K562 (cell line): ENCODE measurements around the gene OBSL1. TPM values are rescaled to one million over a fixed set of nuclear protein-coding genes. Genes with fewer than 3 reads are reported as not detected.

ENCODE experiments used
- ATAC-seq: fragments of 200-7000 bp; cut with Tn5 transposase; 3 replicates; pipeline ENCODE4 v1.9.1; 2020; ENCODE audit warnings: moderate library complexity
- BruUV-seq: library from RNA; stranded (reverse); fragments of 400-500 nt; replicated peaks from 2 replicates; lab custom pipeline; 2021; lab: Mats Ljungman, UMichigan
- CTCF ChIA-PET: fragments of 300-600 bp; formaldehyde crosslinking; extraction: SDS; loops from one replicate; lab custom pipeline; 2021; ENCODE audit warnings: low intra/inter-chr PET ratio; lab: Yijun Ruan, JAX
- POLR2A ChIA-PET: fragments of 300-600, 350-650 bp; sonication (Branson Sonifier 250); formaldehyde crosslinking; extraction: SDS; loops from one replicate; lab custom pipeline; 2021; ENCODE audit warnings: antibody characterized with exemption, inconsistent platforms; lab: Yijun Ruan, JAX
- DNase-seq, 4 experiments: peaks; one replicate each; pipeline versions ENCODE4 v3.0.0 to v3.0.0-alpha.2; 2011 to 2018; ENCODE audit warnings: low spot score in 3 of 4, mixed read lengths in 3 of 4; ENCODE audit errors: extremely low read depth in 1 of 4
- FAIRE-seq: peaks from 2 replicates; lab custom pipeline; 2011; peaks lifted over from hg19 to GRCh38; lab: Jason Lieb, UNC
- H2AFZ ChIP-seq: 2 replicates; pipeline ENCODE4 v1.6.0; 2011; ENCODE audit warnings: low read depth, low read length, control low read depth, inconsistent platforms
- H3K27ac ChIP-seq: fragments of 200-600 bp; 3 replicates; pipeline ENCODE4 v1.8.0; 2011; ENCODE audit warnings: low read depth, mild to moderate bottlenecking, control low read depth, inconsistent platforms, low read length, moderate library complexity, mixed read lengths; ENCODE audit errors: extremely low read depth
- H3K27me3 ChIP-seq, 2 experiments: fragments of 300-600 bp in 1 of 2; 2 replicates in 1 of 2; 3 replicates in 1 of 2; pipeline versions ENCODE4 v1.6.0 to v1.8.0; 2011; ENCODE audit warnings: inconsistent platforms in 2 of 2, low read length in 2 of 2, mild to moderate bottlenecking in 1 of 2, mixed read lengths in 1 of 2, moderate library complexity in 1 of 2; ENCODE audit not compliant: control insufficient read depth in 2 of 2, insufficient read depth in 2 of 2
- H3K36me3 ChIP-seq: fragments of 300-600 bp; 3 replicates; pipeline ENCODE4 v1.8.0; 2011; ENCODE audit warnings: mild to moderate bottlenecking, low read length, inconsistent platforms; ENCODE audit not compliant: control insufficient read depth, insufficient read depth
- H3K4me1 ChIP-seq, 2 experiments: fragments of 200-600 bp in 1 of 2; replicated peaks in 1 of 2; 2 replicates in 1 of 2; 3 replicates in 1 of 2; pipeline versions ENCODE4 v1.5.1 to v1.8.0; 2011; ENCODE audit warnings: inconsistent platforms in 2 of 2, low read length in 2 of 2, mild to moderate bottlenecking in 1 of 2, mixed read lengths in 1 of 2, moderate library complexity in 1 of 2; ENCODE audit not compliant: control insufficient read depth in 2 of 2, insufficient read depth in 2 of 2
- H3K4me2 ChIP-seq: 2 replicates; pipeline ENCODE4 v1.6.1; 2011; ENCODE audit warnings: low read length, control low read depth, inconsistent platforms, mixed read lengths; ENCODE audit not compliant: insufficient read depth
- H3K4me3 ChIP-seq: fragments of 200-600 bp; sonication (generic), shearing (Covaris generic); 2 replicates; pipeline ENCODE4 v1.5.1; 2016; ENCODE audit warnings: control low read depth, inconsistent platforms
- H3K79me2 ChIP-seq: fragments of 200-600 bp; 3 replicates; pipeline ENCODE4 v1.8.0; 2011; ENCODE audit warnings: low read length, inconsistent platforms; ENCODE audit not compliant: control insufficient read depth, insufficient read depth
- H3K9ac ChIP-seq, 2 experiments: 2 replicates each; pipeline versions ENCODE4 v1.6.0 to v1.6.1; 2011; ENCODE audit warnings: low read depth in 2 of 2, low read length in 2 of 2, control low read depth in 1 of 2, inconsistent platforms in 1 of 2, mild to moderate bottlenecking in 1 of 2, mixed read lengths in 1 of 2; ENCODE audit not compliant: insufficient read depth in 1 of 2
- H3K9me1 ChIP-seq: one replicate; pipeline ENCODE4 v1.6.0; 2011; ENCODE audit warnings: inconsistent platforms, mild to moderate bottlenecking, low read length, moderate library complexity; ENCODE audit not compliant: control insufficient read depth, insufficient read depth
- H3K9me3 ChIP-seq: replicated peaks from 2 replicates; pipeline ENCODE4 v1.5.1; 2011; ENCODE audit warnings: low read depth, low read length, inconsistent platforms; ENCODE audit not compliant: control insufficient read depth, insufficient read depth
- H4K20me1 ChIP-seq: replicated peaks from 2 replicates; pipeline ENCODE4 v1.6.1; 2011; ENCODE audit warnings: low read length, inconsistent platforms, mixed read lengths; ENCODE audit not compliant: control insufficient read depth, insufficient read depth
- CAMTA2 ChIP-seq: fragments of 250-450 bp; sonication (Bioruptor Pico); conservative IDR thresholded peaks from 2 replicates; pipeline ENCODE4 v1.5.1; 2022
- CEBPZ ChIP-seq: fragments of 150-350 bp; IDR thresholded peaks from 2 replicates; pipeline ENCODE4 v1.6.1; 2014; ENCODE audit warnings: low read depth, mild to moderate bottlenecking, low read length, borderline replicate concordance
- CTBP1 ChIP-seq: fragments of 450-650 bp; IDR thresholded peaks from 2 replicates; pipeline ENCODE4 v1.6.1; 2016; ENCODE audit warnings: borderline replicate concordance
- ELF4 ChIP-seq: fragments of 450-650 bp; formaldehyde crosslinking; IDR thresholded peaks from 2 replicates; pipeline ENCODE4 v1.4.0; 2022; ENCODE audit warnings: missing genetic modification characterization
- ETS2 ChIP-seq: IDR thresholded peaks from 2 replicates; pipeline ENCODE4 v1.6.1; 2016; ENCODE audit warnings: borderline replicate concordance, missing genetic modification characterization, mild to moderate bottlenecking, moderate library complexity, missing compliant biosample characterization; ENCODE audit not compliant: poor library complexity, severe bottlenecking
- KLF16 ChIP-seq: IDR thresholded peaks from 2 replicates; pipeline ENCODE4 v1.6.1; 2016; ENCODE audit warnings: antibody characterized with exemption
- MCM2 ChIP-seq: fragments of 450-650 bp; IDR thresholded peaks from 2 replicates; pipeline ENCODE4 v1.6.1; 2017; ENCODE audit warnings: low read depth, mild to moderate bottlenecking
- MEIS2 ChIP-seq: fragments of 450-650 bp; IDR thresholded peaks from 2 replicates; pipeline ENCODE4 v1.6.1; 2014; ENCODE audit warnings: mild to moderate bottlenecking; ENCODE audit not compliant: partially characterized antibody
- PTTG1 ChIP-seq: fragments of 450-650 bp; IDR thresholded peaks from 2 replicates; pipeline ENCODE4 v1.6.1; 2016; ENCODE audit warnings: low read depth, mild to moderate bottlenecking, missing genetic modification characterization, missing compliant biosample characterization
- SIRT6 ChIP-seq: IDR thresholded peaks from one replicate; pipeline ENCODE4 v1.6.1; 2012; ENCODE audit warnings: low read depth, mild to moderate bottlenecking, control low read depth, inconsistent platforms, low read length, moderate library complexity
- SMARCB1 ChIP-seq: IDR thresholded peaks from 2 replicates; pipeline ENCODE4 v1.6.1; 2011; ENCODE audit warnings: improper control_type of control experiment, low read depth; ENCODE audit not compliant: insufficient read length
- TCF7L2 ChIP-seq: fragments of 150-350 bp; IDR thresholded peaks from 2 replicates; pipeline ENCODE4 v1.6.1; 2016; ENCODE audit warnings: low read depth, mild to moderate bottlenecking, low read length, moderate library complexity
- TEAD2 ChIP-seq: fragments of 450-650 bp; IDR thresholded peaks from 2 replicates; pipeline ENCODE4 v1.6.1; 2016; ENCODE audit warnings: missing genetic modification characterization, control low read depth, missing compliant biosample characterization
- THRA ChIP-seq: fragments of 450-650 bp; IDR thresholded peaks from 2 replicates; pipeline ENCODE4 v1.6.1; 2017; ENCODE audit warnings: mild to moderate bottlenecking, moderate library complexity
- ZNF134 ChIP-seq: fragments of 250-450 bp; sonication (Bioruptor Pico); conservative IDR thresholded peaks from 2 replicates; pipeline ENCODE4 v1.4.0; 2020
- ZNF785 ChIP-seq: fragments of 250-450 bp; sonication (Bioruptor Pico); IDR thresholded peaks from 2 replicates; pipeline ENCODE4 v1.4.0; 2020; ENCODE audit warnings: mild to moderate bottlenecking
- WGBS: fragments of 100-300 bp; shearing (Covaris generic); methylation state at CpG from one replicate; pipeline ENCODE4 v1.1.6; 2016; ENCODE audit warnings: low coverage, mixed read lengths; ENCODE audit not compliant: insufficient coverage; ENCODE audit errors: missing lambda C conversion rate; 5-methylcytosine and 5-hydroxymethylcytosine counted together
- in situ Hi-C: fragments of 300-500 bp; cut with MboI; formaldehyde crosslinking; loops from 4 replicates; pipeline ENCODE4 v1.15.0; 2018; ENCODE audit warnings: inconsistent platforms, mixed read lengths
- intact Hi-C: fragments of 100-400 bp; cut with micrococcal nuclease; formaldehyde crosslinking; loops from 2 replicates; pipeline ENCODE4 v1.14.2; 2022
- polyA plus RNA-seq, 8 experiments: library from polyadenylated mRNA; depleted of rRNA in 4 of 8; stranded (reverse) in 5 of 8; unstranded in 3 of 8; fragments of >200 nt; fragmentation: Nextera tagmentation in 2 of 8; fragmentation: Illumina TruSeq in 1 of 8; extraction: Ambion mirVana in 2 of 8; extraction: Trizol in 1 of 8; gene quantifications; 2 replicates each; pipeline versions ENCODE4 v1.2.1 to v1.2.3, GENCODE V29; 2011 to 2014; ENCODE audit warnings: inconsistent platforms in 1 of 8, missing spikeins in 1 of 8
- total RNA-seq, 7 experiments: library from RNA; depleted of rRNA in 6 of 7; stranded (reverse); fragments of >200 nt in 6 of 7; fragmentation: Illumina TruSeq in 2 of 7; extraction: Trizol in 2 of 7; gene quantifications; 2 replicates each; pipeline versions ENCODE4 v1.2.1 to v1.2.3, GENCODE V29; 2011 to 2021; ENCODE audit warnings: low replicate concordance in 1 of 7
- TF ChIP-seq, protein P1 (sequence below): fragments of 450-650 bp; formaldehyde crosslinking; IDR thresholded peaks from 2 replicates; pipeline ENCODE4 v1.4.0; 2020; ENCODE audit warnings: mild to moderate bottlenecking, moderate library complexity

The OBSL1 gene
- total and polyA plus RNA-seq, 9 of the 15 experiments (the other 6 are each of a cell fraction or from before 2014, with no cell fraction given), result 1.2 to 26.6 (median 8.6) TPM

GRCh38 chr2:219605607-219605954 lies 34.2 kb upstream of the OBSL1 start:
- H3K9ac ChIP-seq, result peak overlapping the region in 1 of 2 experiments; percentile 28; a peak in 1 of 4 replicates
- no peak overlapping the region for H3K4me3 ChIP-seq
- no peaks in the 10 kb centered on the region for H3K79me2 ChIP-seq
- 63% methylated on average over 2 of the region's 6 CpGs for WGBS
- H2AFZ ChIP-seq, result no peak overlapping the region
- H3K36me3 ChIP-seq, result peaks cover 7% of the 10 kb centered on the region; the same call in 1 of the 3 replicates
- BruUV-seq, result no TSS peak
- intact Hi-C loops, result no loop called here
- in situ Hi-C loops, result no loop called here
- no peak for DNase-seq
- H3K4me1 ChIP-seq, result peaks cover 0 to 8% of the 10 kb centered on the region in 2 experiments; a peak in 2 of 5 replicates
- no peaks in the 10 kb centered on the region for H4K20me1 ChIP-seq
- no peak for FAIRE-seq
- H3K27ac ChIP-seq, result no peak overlapping the region
- H3K4me2 ChIP-seq, result no peak overlapping the region
- H3K9me1 ChIP-seq, result no peaks in the 10 kb centered on the region
- CTCF ChIA-PET, result no interaction called here
- H3K27me3 ChIP-seq, result no peaks in the 10 kb centered on the region
- H3K9me3 ChIP-seq, result no peaks in the 10 kb centered on the region
- ATAC-seq, result no peak
- TF ChIP-seq TCF7L2 (no peak), TEAD2 (tag) (no peak), PTTG1 (tag) (no peak), THRA (no peak), ZNF134 (CRISPR knock-in tag) (no peak), CEBPZ (no peak), CTBP1 (no peak), MEIS2 (no peak), KLF16 (no peak), ZNF785 (CRISPR knock-in tag) (no peak), CAMTA2 (no peak), ELF4 (CRISPR knock-in tag) (no peak), MCM2 (no peak), SIRT6 (no peak), ETS2 (tag) (no peak), SMARCB1 (no peak)
- TF ChIP-seq, protein P1, sequence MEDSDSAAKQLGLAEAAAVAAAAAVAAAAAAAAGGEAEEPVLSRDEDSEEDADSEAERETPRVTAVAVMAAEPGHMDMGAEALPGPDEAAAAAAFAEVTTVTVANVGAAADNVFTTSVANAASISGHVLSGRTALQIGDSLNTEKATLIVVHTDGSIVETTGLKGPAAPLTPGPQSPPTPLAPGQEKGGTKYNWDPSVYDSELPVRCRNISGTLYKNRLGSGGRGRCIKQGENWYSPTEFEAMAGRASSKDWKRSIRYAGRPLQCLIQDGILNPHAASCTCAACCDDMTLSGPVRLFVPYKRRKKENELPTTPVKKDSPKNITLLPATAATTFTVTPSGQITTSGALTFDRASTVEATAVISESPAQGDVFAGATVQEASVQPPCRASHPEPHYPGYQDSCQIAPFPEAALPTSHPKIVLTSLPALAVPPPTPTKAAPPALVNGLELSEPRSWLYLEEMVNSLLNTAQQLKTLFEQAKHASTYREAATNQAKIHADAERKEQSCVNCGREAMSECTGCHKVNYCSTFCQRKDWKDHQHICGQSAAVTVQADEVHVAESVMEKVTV (CRISPR knock-in tag), result no peak
- POLR2A ChIA-PET, result interaction anchor here (1.1 to 1.3 kb wide), 2 partner anchors 9 to 10 kb away, joined by 3 to 5 read pairs; no protein-coding TSS in a partner anchor
